CD4-positive, alpha-beta T cell treated with Interleukin-12 subunit alpha and Interleukin-12 subunit beta, for 1 hour (primary cell): ENCODE data around the gene GSKIP.
"Not testable (repeated sequence)": the region's sequence is repeated elsewhere in the genome, so short reads cannot be mapped to it uniquely, and the experiment has no call there.

ENCODE experiments used
- DNase-seq: peaks from one replicate; pipeline ENCODE4 v3.0.0-alpha.2; 2020

Gene GSKIP

GRCh38 chr14:96362965-96363750 is at the start of gene GSKIP, which contains the start of gene ATG2B:
Gene GSKIP, plus strand, starts transcription at chr14:96363526. Its CDS starts 18,722 bp downstream, at chr14:96382248.
Gene ATG2B, minus strand, starts transcription at chr14:96363341. Its CDS starts 365 bp downstream, at chr14:96362976.
- peak; percentile 98 for DNase-seq

DNA sequence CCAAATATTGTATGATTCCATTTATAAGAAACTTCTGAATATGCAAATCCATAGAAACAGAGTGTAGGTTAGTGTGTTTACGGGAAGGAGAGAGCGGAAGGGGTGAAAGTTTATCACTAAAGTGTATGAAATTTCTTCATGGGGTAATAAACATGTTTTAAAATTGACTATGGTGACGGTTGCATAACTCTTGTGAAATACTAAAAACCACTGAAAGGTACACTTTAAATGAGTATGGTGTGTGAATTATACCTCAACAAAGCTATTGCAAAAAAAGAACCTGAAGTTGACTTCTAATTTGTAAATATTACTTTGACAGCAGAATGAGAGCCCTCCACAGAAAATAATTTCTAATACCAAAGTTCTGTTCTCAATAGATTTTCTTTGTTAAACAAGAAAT is 47.2 kb upstream of the GSKIP start:
- DNase-seq, result no peak

DNA sequence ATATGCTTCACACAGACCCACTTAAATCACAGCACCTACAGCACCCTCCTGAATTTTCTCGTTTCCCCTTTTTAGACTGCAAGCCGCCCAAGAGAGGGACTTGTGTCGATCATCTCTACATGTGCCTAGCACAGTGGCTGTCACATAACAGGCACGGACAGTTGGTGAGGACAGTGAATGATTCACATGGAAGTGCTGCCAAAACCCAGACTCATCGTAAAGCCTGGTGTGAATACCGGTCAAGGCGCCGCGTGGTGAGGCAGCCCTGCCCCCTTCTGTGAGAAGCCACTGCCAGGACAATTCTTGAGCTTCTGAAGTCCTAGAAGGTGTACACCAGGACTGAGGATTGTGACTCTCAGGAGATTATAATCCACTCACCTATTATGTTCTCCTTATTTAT is 44.5 kb upstream of the GSKIP start:
- DNase-seq, result no peak

DNA sequence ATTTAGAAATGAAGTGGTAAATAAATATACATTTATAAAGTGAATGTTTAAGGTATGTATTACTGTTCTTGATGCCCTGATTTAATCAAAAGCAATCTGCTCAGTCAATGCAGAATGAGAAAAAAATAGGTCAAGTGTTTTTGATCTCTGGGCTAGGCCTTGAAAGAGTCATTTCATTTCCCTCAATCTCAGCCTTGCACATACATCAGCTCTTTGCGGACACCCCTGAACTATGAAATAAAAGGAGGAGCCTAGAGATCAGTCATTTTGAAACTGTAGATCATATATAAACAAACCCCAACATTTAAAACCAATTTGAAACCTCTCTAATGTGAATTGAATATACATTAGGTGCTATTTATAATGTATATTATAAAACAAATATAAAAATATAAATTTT is 42.7 kb upstream of the GSKIP start:
- peak; percentile 10 for DNase-seq

GRCh38 chr14:96324219-96324618 is 39.1 kb upstream of the GSKIP start:
- no peak for DNase-seq

DNA sequence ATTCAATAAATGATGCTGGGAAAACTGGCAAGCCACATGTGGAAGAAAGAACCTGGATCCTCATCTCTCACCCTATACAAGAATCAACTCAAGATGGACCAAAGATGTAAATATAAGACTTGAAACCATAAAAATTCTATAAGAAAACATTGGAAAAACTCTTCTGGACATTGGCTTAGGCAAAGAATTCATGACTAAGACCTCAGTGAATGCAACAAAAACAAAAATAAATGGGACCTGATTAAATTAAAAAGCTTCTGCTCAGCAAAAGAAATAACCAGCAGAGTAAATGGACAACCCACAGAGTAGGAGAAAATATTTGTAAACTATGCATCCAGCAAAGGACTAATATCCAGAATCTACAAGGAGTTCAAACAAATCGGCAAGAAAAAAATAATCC is 24.8 kb upstream of the GSKIP start:
- DNase-seq, result no peak

GRCh38 chr14:96341323-96341722 is 22.0 kb upstream of the GSKIP start:
- no peak for DNase-seq

- no peak for DNase-seq
These were observed 17.7 kb upstream of the GSKIP start for GRCh38 chr14:96345669-96346068.

- DNase-seq, result not testable (repeated sequence)
These were observed 15.4 kb upstream of the GSKIP start for GRCh38 chr14:96347957-96348356.

GRCh38 chr14:96349286-96350075 is 13.8 kb upstream of the GSKIP start:
- DNase-seq, result no peak

DNA sequence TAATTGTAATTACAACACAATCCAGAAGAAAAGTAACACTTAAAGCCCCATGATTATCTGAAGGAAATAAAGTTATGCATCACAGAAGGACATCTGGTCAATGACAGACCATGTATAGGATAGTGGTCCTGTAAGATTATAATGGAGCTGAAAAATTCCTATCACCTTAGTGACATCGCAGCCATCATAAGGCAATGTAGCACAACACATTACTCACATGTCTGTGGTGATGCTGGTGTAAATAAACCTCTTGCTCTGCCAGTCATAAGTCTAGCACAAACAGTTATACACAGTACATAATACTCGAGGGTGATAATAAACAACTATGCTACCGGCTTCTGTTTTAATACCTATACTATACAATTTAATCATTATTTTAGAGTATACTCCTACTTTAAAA is 11.3 kb upstream of the GSKIP start:
- no peak for DNase-seq

- DNase-seq, result no peak
These were observed 10.6 kb upstream of the GSKIP start for GRCh38 chr14:96352708-96353107.

DNA sequence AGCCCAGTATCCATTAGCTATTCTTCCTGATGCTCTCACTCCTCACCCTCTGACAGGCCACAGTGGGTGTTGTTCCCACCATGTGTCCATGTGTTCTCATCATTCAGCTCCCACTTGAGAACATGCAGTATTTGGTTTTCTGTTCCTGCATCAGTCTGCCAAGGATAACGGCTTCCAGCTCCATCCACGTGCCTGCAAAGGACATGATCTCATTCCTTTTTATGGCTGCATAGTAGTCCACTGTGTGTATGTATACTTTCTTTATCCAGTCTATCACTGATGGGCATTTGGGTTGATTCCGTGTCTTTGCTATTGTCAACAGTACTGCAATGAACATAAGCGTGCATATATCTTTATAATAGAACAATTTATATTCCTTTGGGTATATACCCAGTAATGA is 9.1 kb upstream of the GSKIP start:
- no peak for DNase-seq

GRCh38 chr14:96357216-96357615 is 6.1 kb upstream of the GSKIP start:
- no peak for DNase-seq

GRCh38 chr14:96359959-96360358 is 3.4 kb upstream of the GSKIP start:
- no peak for DNase-seq

- DNase-seq, result peak; percentile 78
These were observed 1.0 kb upstream of the GSKIP start for GRCh38 chr14:96362071-96362964.

DNA sequence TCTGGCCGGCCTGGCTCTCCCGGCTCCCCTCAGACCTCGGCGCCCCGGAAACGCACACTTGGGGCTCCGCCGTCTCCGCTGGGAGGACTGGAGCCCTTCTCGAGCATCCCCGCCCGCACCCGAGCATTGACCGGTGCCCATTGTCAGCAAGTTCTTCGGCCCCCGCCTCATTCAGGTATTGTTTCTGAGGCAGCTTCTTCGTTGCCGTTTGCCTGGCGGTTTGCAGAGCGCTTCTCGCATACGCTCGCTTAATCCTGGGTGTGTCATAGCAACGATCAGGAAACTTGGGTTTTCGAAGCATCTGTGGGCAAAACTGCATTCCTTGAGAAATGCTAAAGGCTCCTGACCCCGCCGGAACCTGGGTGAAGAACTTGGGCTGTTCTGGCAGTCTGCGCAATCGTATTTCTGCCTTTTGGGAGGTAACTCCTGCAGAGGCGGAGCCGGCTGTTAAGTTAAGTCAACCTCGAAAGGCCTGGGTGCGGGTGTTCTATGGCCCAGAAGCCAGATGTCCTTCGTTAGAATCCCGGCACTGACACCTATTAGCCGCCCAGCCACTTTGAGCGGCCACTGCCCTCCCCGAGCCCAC is 518 bp downstream of the GSKIP start:
- DNase-seq, result peak; percentile 38

- no peak for DNase-seq
These were observed 1.6 kb downstream of the GSKIP start for GRCh38 chr14:96364962-96365361.

DNA sequence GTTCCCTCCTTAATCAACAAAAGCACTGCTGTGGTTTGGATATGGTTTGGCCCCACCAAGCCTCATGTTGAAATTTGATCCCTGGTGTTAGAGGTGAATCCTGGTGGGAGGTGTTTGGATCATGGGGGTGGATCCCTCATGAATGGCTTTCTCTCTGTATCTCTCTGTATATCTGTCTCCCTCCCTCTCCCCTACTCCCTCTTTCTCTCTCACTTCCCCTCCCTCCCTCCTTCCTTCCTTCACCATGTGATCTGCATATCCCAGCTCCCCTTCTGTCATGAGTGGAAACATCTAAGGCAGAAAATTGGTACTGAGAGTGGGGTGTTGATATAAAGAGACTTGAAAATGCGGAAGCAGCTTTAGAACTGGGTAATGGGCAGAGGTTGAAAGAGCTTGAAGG is 5.2 kb downstream of the GSKIP start:
- no peak for DNase-seq

- DNase-seq, result no peak
These were observed 7.2 kb downstream of the GSKIP start for GRCh38 chr14:96370528-96370927.

DNA sequence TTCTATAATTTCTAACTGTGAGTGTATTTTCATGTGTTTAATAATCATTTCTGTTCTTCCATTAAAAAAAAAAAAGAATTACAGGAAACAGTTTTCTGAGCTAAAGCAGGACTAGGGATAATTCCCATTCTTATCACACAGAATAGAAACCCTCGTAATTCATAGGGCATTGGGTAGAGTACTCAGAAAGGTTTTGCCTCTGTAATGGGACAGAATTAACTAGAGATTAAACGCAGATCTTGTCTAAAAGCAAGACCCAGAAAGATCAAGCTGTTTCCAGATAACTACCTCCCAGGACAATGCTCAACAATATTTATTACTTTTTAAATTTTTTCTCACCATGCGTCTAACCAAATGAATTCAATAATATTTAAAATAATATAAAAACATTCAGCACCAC is 10.2 kb downstream of the GSKIP start:
- no peak for DNase-seq

DNA sequence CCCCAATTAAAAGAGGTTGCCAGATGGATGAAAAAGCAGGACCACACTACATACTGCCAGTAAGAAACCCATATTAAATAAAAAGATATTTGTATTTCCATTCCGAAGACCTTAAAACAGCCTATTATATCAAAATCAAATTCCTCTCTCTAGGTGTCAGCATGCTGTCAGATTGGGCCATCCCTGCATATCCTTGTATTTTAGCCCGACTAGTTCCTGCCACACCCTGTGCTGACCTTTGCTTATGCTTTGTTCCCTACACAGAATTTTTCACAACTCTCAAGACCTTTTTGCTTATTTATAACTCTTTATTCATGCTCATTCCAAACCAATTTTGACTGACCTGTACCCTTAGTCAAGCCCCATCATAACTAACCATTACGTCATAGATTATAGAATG is 12.8 kb downstream of the GSKIP start:
- no peak for DNase-seq

DNA sequence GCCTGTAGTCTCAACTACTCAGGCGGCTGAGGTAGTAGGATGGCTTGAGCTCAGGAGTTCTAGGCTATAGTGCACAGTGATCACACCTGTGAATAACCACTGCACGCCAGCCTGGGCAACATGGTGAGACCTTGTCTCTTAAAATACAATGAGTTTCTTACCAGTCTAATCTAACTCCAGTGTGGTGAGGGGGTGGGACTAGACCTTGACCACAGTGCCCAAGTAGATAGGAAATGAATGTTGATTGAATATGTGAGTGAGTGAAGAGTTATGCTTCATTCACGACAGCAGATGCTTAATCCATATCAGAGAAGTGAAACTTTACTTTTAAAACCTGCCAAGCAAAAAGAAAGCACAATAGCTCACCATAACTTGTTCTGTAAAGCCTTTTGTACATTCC is 17.4 kb downstream of the GSKIP start:
- no peak for DNase-seq
